Left lobe of liver (tissue), 2 donors: ENCODE measurements around the gene KIF4A. TPM values are rescaled to one million over a fixed set of nuclear protein-coding genes. Genes with fewer than 3 reads are reported as not detected.
"Not testable (repeated sequence)": the region's sequence is repeated elsewhere in the genome, so short reads cannot be mapped to it uniquely, and the experiment has no call there.

Experiments
- ATAC-seq: fragments of 200-7000 bp; cut with Tn5 transposase; one replicate; pipeline ENCODE4 v1.9.1; 2020; ENCODE audit warnings: mild to moderate bottlenecking, moderate library complexity
- DNase-seq: peaks from one replicate; pipeline ENCODE4 v3.0.0-alpha.2; 2020; ENCODE audit warnings: low spot score
- total RNA-seq: library from RNA; stranded (reverse); gene quantifications from one replicate; pipeline ENCODE4 v1.2.1, GENCODE V29; 2021
- donor health status: DM: no; HTN: no; CAD: no; lungs with moderate emphysema.
- donor health status: DM: no; HTN: yes; CAD: no.

KIF4A gene
- 0.15 TPM for total RNA-seq

- ATAC-seq (peak; percentile 100), DNase-seq (peak; percentile 84)
These were observed at the start of gene KIF4A, which contains the start of gene PDZD11 for GRCh38 chrX:70289793-70290770. TSS of gene KIF4A (plus strand) at chrX:70290104. CDS start at chrX:70290459, 355 bp downstream. TSS of gene PDZD11 (minus strand) at chrX:70289927. CDS start at chrX:70289341, 586 bp downstream.

- ATAC-seq = no peak
- no peak for DNase-seq
These were observed 49.2 kb upstream of the KIF4A start for GRCh38 chrX:70240751-70241150.

GRCh38 chrX:70241501-70241900 lies 48.4 kb upstream of the KIF4A start:
- no peak for DNase-seq
- ATAC-seq = no peak

- DNase-seq, ATAC-seq: not testable (repeated sequence)
These were observed 46.3 kb upstream of the KIF4A start for GRCh38 chrX:70243601-70244000.

GRCh38 chrX:70244881-70245280 lies 45.0 kb upstream of the KIF4A start:
- ATAC-seq (no peak), DNase-seq (no peak)

GRCh38 chrX:70247252-70247651 lies 42.7 kb upstream of the KIF4A start:
- DNase-seq (no peak), ATAC-seq (no peak)

- ATAC-seq (no peak), DNase-seq (no peak)
These were observed 37.4 kb upstream of the KIF4A start for GRCh38 chrX:70252491-70252890.

GRCh38 chrX:70253377-70254062 lies 36.4 kb upstream of the KIF4A start:
- no peak for DNase-seq
- ATAC-seq = no peak

- ATAC-seq (no peak), DNase-seq (no peak)
These were observed 35.9 kb upstream of the KIF4A start for GRCh38 chrX:70254063-70254400.

GRCh38 chrX:70254909-70255308 lies 35.0 kb upstream of the KIF4A start:
- no peak for ATAC-seq
- no peak for DNase-seq

GRCh38 chrX:70255452-70255851 lies 34.5 kb upstream of the KIF4A start:
- DNase-seq = no peak
- no peak for ATAC-seq

GRCh38 chrX:70257423-70258288 lies 32.2 kb upstream of the KIF4A start:
- no peak for ATAC-seq
- DNase-seq = no peak

- DNase-seq = no peak
These were observed 29.8 kb upstream of the KIF4A start, which contains the start of gene P2RY4 for GRCh38 chrX:70260104-70260503. TSS of gene P2RY4 (minus strand) at chrX:70260204. CDS start at chrX:70259624, 580 bp downstream.

GRCh38 chrX:70262952-70263567 lies 26.8 kb upstream of the KIF4A start:
- DNase-seq = peak; percentile 43
- ATAC-seq = peak; percentile 89

More at GRCh38 chrX:70260104-70260503, 29.8 kb upstream of the KIF4A start, which contains the start of gene P2RY4:
- no peak for ATAC-seq

- no peak for ATAC-seq
- DNase-seq = no peak
These were observed 25.1 kb upstream of the KIF4A start for GRCh38 chrX:70264784-70265183.

- ATAC-seq = no peak
These were observed 21.9 kb upstream of the KIF4A start, which contains the start of gene ARR3 for GRCh38 chrX:70268034-70268433. TSS of gene ARR3 (plus strand) at chrX:70268334. CDS start at chrX:70269386, 1,052 bp downstream.

GRCh38 chrX:70274029-70274428 lies 15.9 kb upstream of the KIF4A start:
- DNase-seq, ATAC-seq: not testable (repeated sequence)

More at GRCh38 chrX:70268034-70268433, 21.9 kb upstream of the KIF4A start, which contains the start of gene ARR3:
- DNase-seq = no peak

GRCh38 chrX:70279081-70279480 lies 10.8 kb upstream of the KIF4A start:
- no peak for ATAC-seq
- DNase-seq = no peak

- no peak for ATAC-seq
These were observed 9.3 kb upstream of the KIF4A start for GRCh38 chrX:70280573-70280972.

GRCh38 chrX:70281951-70282350 lies 8.0 kb upstream of the KIF4A start, which contains the start of gene RAB41:
TSS of gene RAB41 (plus strand) at chrX:70282172. CDS start at chrX:70282218, 46 bp downstream.
- DNase-seq (no peak), ATAC-seq (no peak)

More at GRCh38 chrX:70280573-70280972, 9.3 kb upstream of the KIF4A start:
- no peak for DNase-seq
